ENCODE data around the gene RALGAPA2. TPM values are rescaled to one million over a fixed set of nuclear protein-coding genes. Genes with fewer than 3 reads are reported as not detected.

RALGAPA2 gene
- total RNA-seq, 4 donors from 2014 or later, result 13.3 to 29.8 (median 23.6) TPM

DNA sequence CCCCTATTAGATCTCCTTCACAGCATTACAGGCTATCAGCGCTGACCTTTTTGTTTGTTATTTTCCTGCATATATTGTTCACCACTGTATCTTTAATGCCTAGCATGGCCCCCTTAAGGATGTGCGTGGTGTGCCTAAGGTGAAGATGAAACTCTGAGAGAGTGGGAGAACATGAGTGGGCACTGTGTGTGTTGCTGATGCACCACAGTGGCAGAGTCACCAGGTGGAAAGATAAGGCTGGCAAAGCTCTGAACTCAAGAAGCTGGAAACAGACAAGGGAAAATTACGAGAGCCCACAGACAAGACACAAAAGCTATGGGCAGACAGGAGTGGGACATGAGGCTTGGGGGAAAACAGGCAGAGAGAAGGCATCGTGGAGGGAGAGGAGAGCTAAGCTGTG lies 184.8 kb downstream of the RALGAPA2 start:
- Histone ChIP-seq H3K27ac (no peak overlapping the region), H3K4me1 (no peaks in the 10 kb centered on the region), H3K36me3 (peaks cover 4 to 78% (median 4%) of the 10 kb centered on the region in 3 donors), H3K4me3 (no peak overlapping the region), H3K9me3 (no peaks in the 10 kb centered on the region), H3K27me3 (no peaks in the 10 kb centered on the region)
- no peak for DNase-seq
- TF ChIP-seq, protein P1, sequence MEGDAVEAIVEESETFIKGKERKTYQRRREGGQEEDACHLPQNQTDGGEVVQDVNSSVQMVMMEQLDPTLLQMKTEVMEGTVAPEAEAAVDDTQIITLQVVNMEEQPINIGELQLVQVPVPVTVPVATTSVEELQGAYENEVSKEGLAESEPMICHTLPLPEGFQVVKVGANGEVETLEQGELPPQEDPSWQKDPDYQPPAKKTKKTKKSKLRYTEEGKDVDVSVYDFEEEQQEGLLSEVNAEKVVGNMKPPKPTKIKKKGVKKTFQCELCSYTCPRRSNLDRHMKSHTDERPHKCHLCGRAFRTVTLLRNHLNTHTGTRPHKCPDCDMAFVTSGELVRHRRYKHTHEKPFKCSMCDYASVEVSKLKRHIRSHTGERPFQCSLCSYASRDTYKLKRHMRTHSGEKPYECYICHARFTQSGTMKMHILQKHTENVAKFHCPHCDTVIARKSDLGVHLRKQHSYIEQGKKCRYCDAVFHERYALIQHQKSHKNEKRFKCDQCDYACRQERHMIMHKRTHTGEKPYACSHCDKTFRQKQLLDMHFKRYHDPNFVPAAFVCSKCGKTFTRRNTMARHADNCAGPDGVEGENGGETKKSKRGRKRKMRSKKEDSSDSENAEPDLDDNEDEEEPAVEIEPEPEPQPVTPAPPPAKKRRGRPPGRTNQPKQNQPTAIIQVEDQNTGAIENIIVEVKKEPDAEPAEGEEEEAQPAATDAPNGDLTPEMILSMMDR (IDR thresholded peaks at IDR 0.05), result no peak
- TF ChIP-seq POLR2A (IDR thresholded peaks at IDR 0.05), result no peak
- WGBS, 2 donors, result 96 to 97% methylated on average over 4 of the region's 4 CpGs
- intact Hi-C loops (cut with DNase I), result no loop called here

DNA sequence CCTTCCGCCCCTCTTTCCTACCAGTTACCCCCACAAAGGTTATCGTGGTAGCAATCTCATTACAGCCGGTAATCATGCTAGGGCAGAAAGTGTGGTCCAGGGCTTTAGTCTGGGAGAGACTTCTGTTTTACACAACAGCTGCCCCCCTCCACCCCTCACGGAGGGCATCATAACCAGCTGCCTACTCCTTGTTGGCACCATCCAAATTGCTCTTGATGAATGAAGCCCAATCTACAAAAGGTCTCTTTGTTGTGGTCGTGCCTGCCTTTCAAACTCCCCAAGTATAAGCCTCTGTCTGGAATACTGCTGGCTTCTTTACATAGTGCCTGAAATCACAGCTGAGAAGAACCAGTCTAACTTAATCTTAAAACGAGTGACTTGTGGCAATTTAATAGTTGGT lies 186.7 kb downstream of the RALGAPA2 start:
- TF ChIP-seq POLR2A (IDR thresholded peaks at IDR 0.05), result no peak
- TF ChIP-seq, protein P1 (IDR thresholded peaks at IDR 0.05), result no peak
- H3K27me3 ChIP-seq, result no peaks in the 10 kb centered on the region
- no peak overlapping the region for H3K4me3 ChIP-seq
- 86 to 91% methylated on average over 6 of the region's 6 CpGs for WGBS, 2 donors
- peaks cover 0 to 85% (median 4%) of the 10 kb centered on the region in 3 donors for H3K36me3 ChIP-seq
- no peak for DNase-seq
- H3K4me1 ChIP-seq, result no peaks in the 10 kb centered on the region
- H3K27ac ChIP-seq, result peak overlapping the region in 1 of 4 donors; percentile 27
- H3K9me3 ChIP-seq, result no peaks in the 10 kb centered on the region
- intact Hi-C loops (cut with DNase I), result no loop called here

DNA sequence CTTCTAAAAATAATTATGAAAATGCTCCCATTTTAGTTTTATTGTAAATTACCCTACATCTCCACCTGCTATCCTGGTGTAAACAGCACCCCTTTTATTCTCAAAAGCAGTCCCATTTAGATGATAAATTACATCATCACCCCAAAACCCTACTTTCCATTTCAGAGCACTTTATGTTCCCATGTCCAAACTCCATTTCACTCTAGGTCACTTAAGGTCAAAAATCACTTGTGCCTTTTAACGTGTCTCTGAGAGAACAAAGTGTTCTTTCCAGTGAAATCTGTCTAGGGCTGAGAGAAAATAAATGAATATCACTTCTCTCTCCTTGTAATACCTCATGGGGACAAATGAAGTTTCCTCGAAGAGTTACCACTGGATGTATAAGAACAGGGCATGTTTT lies 187.2 kb downstream of the RALGAPA2 start:
- H3K4me1 ChIP-seq, result no peaks in the 10 kb centered on the region
- no peaks in the 10 kb centered on the region for H3K9me3 ChIP-seq
- no peak overlapping the region for H3K4me3 ChIP-seq
- WGBS, 2 donors, result 80% methylated on average over 2 of the region's 2 CpGs
- DNase-seq, result no peak
- peaks cover 0 to 85% (median under 1%) of the 10 kb centered on the region in 3 donors for H3K36me3 ChIP-seq
- TF ChIP-seq POLR2A (IDR thresholded peaks at IDR 0.05), result no peak
- TF ChIP-seq, protein P1 (IDR thresholded peaks at IDR 0.05), result no peak
- intact Hi-C loops (cut with DNase I), result no loop called here
- peak overlapping the region in 1 of 4 donors; percentile 27 for H3K27ac ChIP-seq
- no peaks in the 10 kb centered on the region for H3K27me3 ChIP-seq

DNA sequence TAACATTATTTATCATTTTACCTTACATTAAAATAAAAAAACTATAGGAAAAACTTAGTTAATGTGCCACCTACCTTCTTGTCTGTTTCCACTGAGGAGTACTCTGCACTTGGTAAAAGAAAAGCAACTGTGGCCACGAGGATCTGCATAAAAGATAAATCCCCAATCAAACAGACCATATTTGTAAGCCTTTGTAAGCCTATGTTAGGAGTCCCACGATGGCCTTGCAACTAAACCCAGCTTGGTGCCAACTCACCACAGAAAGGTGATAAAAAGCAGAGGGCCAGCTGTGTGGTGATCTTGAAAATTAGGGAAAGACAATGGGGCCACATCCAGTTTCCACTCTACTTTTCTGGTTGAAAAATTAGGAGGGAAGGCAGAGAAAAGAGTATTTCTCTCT lies 187.7 kb downstream of the RALGAPA2 start:
- Histone ChIP-seq H3K36me3 (peaks cover 0 to 85% (median 0%) of the 10 kb centered on the region in 3 donors), H3K4me1 (no peaks in the 10 kb centered on the region), H3K9me3 (no peaks in the 10 kb centered on the region), H3K27ac (peak overlapping the region in 1 of 4 donors; percentile 11), H3K27me3 (no peaks in the 10 kb centered on the region), H3K4me3 (no peak overlapping the region)
- 61 to 62% methylated on average over 2 of the region's 2 CpGs for WGBS, 2 donors
- intact Hi-C loops (cut with DNase I), result no loop called here
- DNase-seq, result no peak
- no peak for TF ChIP-seq POLR2A (IDR thresholded peaks at IDR 0.05)
- TF ChIP-seq, protein P1 (IDR thresholded peaks at IDR 0.05), result no peak

DNA sequence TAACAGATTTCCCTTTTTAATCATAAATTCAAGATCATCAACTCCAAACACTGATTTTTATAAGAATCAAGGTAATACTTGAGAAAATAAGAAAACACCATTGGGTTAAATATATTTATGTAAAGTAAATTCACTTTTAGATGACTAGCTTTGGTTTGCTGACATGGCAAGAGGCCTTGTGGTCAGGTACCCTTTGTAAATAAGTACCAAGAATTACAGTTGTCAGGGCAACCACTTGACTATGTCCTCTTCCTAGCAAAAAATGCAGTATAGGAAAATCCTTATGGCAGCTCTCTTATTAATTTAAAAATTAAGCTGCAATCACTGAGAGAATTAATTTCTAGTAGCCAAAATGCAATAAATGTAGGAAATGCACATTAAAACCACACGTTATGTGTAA lies 190.7 kb downstream of the RALGAPA2 start:
- H3K4me3 ChIP-seq, result no peak overlapping the region
- no peaks in the 10 kb centered on the region for H3K27me3 ChIP-seq
- 88 to 100% methylated on average over 1 of the region's 1 CpG for WGBS, 2 donors
- H3K27ac ChIP-seq, result no peak overlapping the region
- TF ChIP-seq POLR2A (IDR thresholded peaks at IDR 0.05), result no peak
- TF ChIP-seq, protein P1 (IDR thresholded peaks at IDR 0.05), result no peak
- no peak for DNase-seq
- intact Hi-C loops (cut with DNase I), result no loop called here
- H3K4me1 ChIP-seq, result no peaks in the 10 kb centered on the region
- peaks cover 0 to 81% (median 2%) of the 10 kb centered on the region in 3 donors for H3K36me3 ChIP-seq
- H3K9me3 ChIP-seq, result no peaks in the 10 kb centered on the region
